NOMO-1 treated with dmso at 0.1 percent for 144 hours (cell line): Measurements from ENCODE around the gene AUTS2.

ENCODE experiments used
- DNase-seq: peaks from one replicate; lab custom pipeline; 2025; ENCODE audit not compliant: unreplicated experiment; lab: John Stamatoyannopoulos, UW

AUTS2 gene

GRCh38 chr7:69922026-69922803, 323.9 kb downstream of the AUTS2 start:
- no peak for DNase-seq

GRCh38 chr7:69927461-69927860, 329.2 kb downstream of the AUTS2 start:
- no peak for DNase-seq

GRCh38 chr7:69928621-69929020, 330.3 kb downstream of the AUTS2 start:
- no peak for DNase-seq

GRCh38 chr7:69929622-69930021, 331.3 kb downstream of the AUTS2 start:
- DNase-seq = no peak

- DNase-seq = no peak
Observed at GRCh38 chr7:69932034-69932628, 333.9 kb downstream of the AUTS2 start.

- DNase-seq = no peak
Observed at GRCh38 chr7:69934144-69934903, 336.0 kb downstream of the AUTS2 start.

GRCh38 chr7:69935107-69935506, 336.8 kb downstream of the AUTS2 start:
- DNase-seq = no peak

- no peak for DNase-seq
Observed at GRCh38 chr7:69937097-69937496, 338.8 kb downstream of the AUTS2 start.

- no peak for DNase-seq
Observed at GRCh38 chr7:69939317-69939716, 341.0 kb downstream of the AUTS2 start.

GRCh38 chr7:69941077-69941651, 342.9 kb downstream of the AUTS2 start:
- no peak for DNase-seq

GRCh38 chr7:69942573-69942972, 344.3 kb downstream of the AUTS2 start:
- no peak for DNase-seq

- DNase-seq = no peak
Observed at GRCh38 chr7:69946901-69947300, 348.6 kb downstream of the AUTS2 start.

GRCh38 chr7:69947998-69948397, 349.7 kb downstream of the AUTS2 start:
- DNase-seq = no peak

GRCh38 chr7:69949122-69949521, 350.8 kb downstream of the AUTS2 start:
- DNase-seq = no peak

- no peak for DNase-seq
Observed at GRCh38 chr7:69951458-69951857, 353.2 kb downstream of the AUTS2 start.

- no peak for DNase-seq
Observed at GRCh38 chr7:69953136-69954067, 355.1 kb downstream of the AUTS2 start.

- no peak for DNase-seq
Observed at GRCh38 chr7:69956541-69956940, 358.3 kb downstream of the AUTS2 start.

- no peak for DNase-seq
Observed at GRCh38 chr7:69957661-69958060, 359.4 kb downstream of the AUTS2 start.

GRCh38 chr7:69959789-69960499, 361.7 kb downstream of the AUTS2 start:
- no peak for DNase-seq

GRCh38 chr7:69961436-69961835, 363.2 kb downstream of the AUTS2 start:
- DNase-seq = no peak
